SK-N-SH (cell line): ENCODE data around the gene GAL3ST3. TPM values are rescaled to one million over a fixed set of nuclear protein-coding genes. Genes with fewer than 3 reads are reported as not detected.

ENCODE experiments used
- CTCF ChIA-PET: fragments of 300-600, 350-600 bp; formaldehyde crosslinking; extraction: SDS; loops from one replicate; lab custom pipeline; 2021; lab: Yijun Ruan, JAX
- POLR2A ChIA-PET: fragments of 350-600 bp; sonication (Branson Sonifier 250); formaldehyde crosslinking; extraction: SDS; loops from one replicate; lab custom pipeline; 2020; ENCODE audit warnings: antibody characterized with exemption, inconsistent platforms; lab: Yijun Ruan, JAX
- DNase-seq: peaks from one replicate; pipeline ENCODE4 v3.0.0; 2012
- H2AFZ ChIP-seq: fragments of 200-600 bp; sonication (generic); 2 replicates; pipeline ENCODE4 v1.8.1; 2016; ENCODE audit warnings: antibody characterized with exemption, mild to moderate bottlenecking, low read depth
- H3F3A ChIP-seq: fragments of 200-600 bp; sonication (generic); replicated peaks from 2 replicates; pipeline ENCODE3; 2016; ENCODE audit warnings: antibody characterized with exemption, mild to moderate bottlenecking; ENCODE audit not compliant: insufficient read depth
- H3K27ac ChIP-seq, 2 experiments: fragments of 200-500 bp in 1 of 2; fragments of 200-600 bp in 1 of 2; sonication (Bioruptor generic) in 1 of 2; sonication (generic), shearing (Covaris generic) in 1 of 2; 2 replicates each; pipeline versions ENCODE4 v1.5.1 to v1.6.1; 2014 to 2016; ENCODE audit warnings: low read depth in 2 of 2, inconsistent platforms in 1 of 2, low read length in 1 of 2, mild to moderate bottlenecking in 1 of 2, mixed read lengths in 1 of 2
- H3K27me3 ChIP-seq: fragments of 200-600 bp; sonication (generic), shearing (Covaris generic); 2 replicates; pipeline ENCODE4 v1.6.1; 2016; ENCODE audit warnings: mixed run types; ENCODE audit not compliant: insufficient read depth
- H3K36me3 ChIP-seq, 2 experiments: fragments of 200-500 bp in 1 of 2; fragments of 200-600 bp in 1 of 2; sonication (Bioruptor generic) in 1 of 2; sonication (generic) in 1 of 2; replicated peaks in 1 of 2; 2 replicates each; pipeline versions ENCODE3 to v1.5.1; 2014 to 2016; ENCODE audit warnings: low read length in 1 of 2, mild to moderate bottlenecking in 1 of 2; ENCODE audit not compliant: insufficient read depth in 2 of 2, control insufficient read depth in 1 of 2
- H3K4me1 ChIP-seq, 2 experiments: fragments of 200-500 bp in 1 of 2; fragments of 200-600 bp in 1 of 2; sonication (Bioruptor generic) in 1 of 2; sonication (generic), shearing (Covaris generic) in 1 of 2; 2 replicates each; pipeline versions ENCODE4 v1.5.1 to v1.6.1; 2014 to 2016; ENCODE audit warnings: low read depth in 1 of 2, low read length in 1 of 2, mixed run types in 1 of 2; ENCODE audit not compliant: insufficient read depth in 2 of 2, control insufficient read depth in 1 of 2
- H3K4me2 ChIP-seq: fragments of 200-600 bp; sonication (generic), shearing (Covaris generic); 2 replicates; pipeline ENCODE4 v1.6.1; 2017; ENCODE audit warnings: mixed run types
- H3K4me3 ChIP-seq, 2 experiments: fragments of 200-500 bp in 1 of 2; fragments of 200-600 bp in 1 of 2; sonication (Bioruptor generic) in 1 of 2; sonication (generic), shearing (Covaris generic) in 1 of 2; 2 replicates each; pipeline versions ENCODE4 v1.5.1 to v1.8.1; 2014 to 2016; ENCODE audit warnings: low read depth in 2 of 2, inconsistent platforms in 1 of 2, low read length in 1 of 2, mild to moderate bottlenecking in 1 of 2, mixed read lengths in 1 of 2, moderate library complexity in 1 of 2
- H3K79me2 ChIP-seq: fragments of 200-600 bp; sonication (generic); 2 replicates; pipeline ENCODE4 v1.8.1; 2017; ENCODE audit warnings: mild to moderate bottlenecking; ENCODE audit not compliant: insufficient read depth
- H3K9ac ChIP-seq: fragments of 200-600 bp; sonication (generic); 2 replicates; pipeline ENCODE4 v1.6.1; 2017; ENCODE audit warnings: mixed run types
- H3K9me2 ChIP-seq: fragments of 200-600 bp; sonication (generic); 2 replicates; pipeline ENCODE4 v1.6.1; 2017; ENCODE audit warnings: mixed run types
- H3K9me3 ChIP-seq: fragments of 200-600 bp; sonication (generic); 2 replicates; pipeline ENCODE4 v1.6.1; 2017; ENCODE audit warnings: mixed run types, mild to moderate bottlenecking, moderate library complexity
- H4K20me1 ChIP-seq: fragments of 200-600 bp; sonication (generic); 2 replicates; pipeline ENCODE4 v1.6.1; 2017; ENCODE audit warnings: mild to moderate bottlenecking, mixed run types; ENCODE audit not compliant: insufficient read depth
- CHD2 ChIP-seq: fragments of 150-350 bp; IDR thresholded peaks from 2 replicates; pipeline ENCODE4 v1.6.1; 2018; ENCODE audit warnings: low read length; ENCODE audit not compliant: partially characterized antibody
- ELF1 ChIP-seq: IDR thresholded peaks from 2 replicates; pipeline ENCODE4 v1.4.0; 2012
- EP300 ChIP-seq, 2 experiments: IDR thresholded peaks; 2 replicates each; pipeline versions ENCODE4 v1.4.0 to v1.6.1; 2012; ENCODE audit warnings: borderline replicate concordance in 1 of 2, low read depth in 1 of 2, low read length in 1 of 2
- FOSL2 ChIP-seq: IDR thresholded peaks from 2 replicates; pipeline ENCODE4 v1.4.0; 2012; ENCODE audit warnings: low read depth, mild to moderate bottlenecking, moderate library complexity, borderline replicate concordance
- FOXJ3 ChIP-seq: sonication (generic); formaldehyde crosslinking; IDR thresholded peaks from 2 replicates; pipeline ENCODE4 v1.5.1; 2020; ENCODE audit warnings: mild to moderate bottlenecking, missing genetic modification reagents
- FOXM1 ChIP-seq: IDR thresholded peaks from 2 replicates; pipeline ENCODE4 v1.4.0; 2012; ENCODE audit warnings: low read depth, mild to moderate bottlenecking
- GABPA ChIP-seq: IDR thresholded peaks from 2 replicates; pipeline ENCODE4 v1.4.0; 2012; ENCODE audit warnings: low read depth, mild to moderate bottlenecking
- GATA2 ChIP-seq: sonication (generic); formaldehyde crosslinking; IDR thresholded peaks from 2 replicates; pipeline ENCODE4 v1.5.0; 2020; ENCODE audit warnings: mild to moderate bottlenecking, missing genetic modification reagents
- JUND ChIP-seq: IDR thresholded peaks from 2 replicates; pipeline ENCODE4 v1.4.0; 2012
- MAX ChIP-seq: IDR thresholded peaks from 2 replicates; pipeline ENCODE4 v1.4.0; 2012; ENCODE audit warnings: low read depth
- MXI1 ChIP-seq: IDR thresholded peaks from 2 replicates; pipeline ENCODE4 v1.6.1; 2012; ENCODE audit warnings: mild to moderate bottlenecking, low read depth, low read length, improper control_type of control experiment
- NFIC ChIP-seq: IDR thresholded peaks from 2 replicates; pipeline ENCODE4 v1.4.0; 2012; ENCODE audit warnings: borderline replicate concordance
- NRF1 ChIP-seq: IDR thresholded peaks from 2 replicates; pipeline ENCODE4 v1.6.1; 2012; ENCODE audit warnings: low read depth, mild to moderate bottlenecking, low read length
- PBX3 ChIP-seq: IDR thresholded peaks from 2 replicates; pipeline ENCODE4; 2012
- POLR2AphosphoS5 ChIP-seq: IDR thresholded peaks from 2 replicates; pipeline ENCODE4 v1.6.1; 2012; ENCODE audit warnings: low read depth, low read length
- RAD21 ChIP-seq: IDR thresholded peaks from 2 replicates; pipeline ENCODE4 v1.6.1; 2012; ENCODE audit warnings: mild to moderate bottlenecking, low read length
- RCOR1 ChIP-seq: fragments of 150-350 bp; IDR thresholded peaks from 2 replicates; pipeline ENCODE4 v1.6.1; 2017; ENCODE audit warnings: antibody characterized with exemption, low read length
- SMC3 ChIP-seq: IDR thresholded peaks from 2 replicates; pipeline ENCODE4 v1.6.1; 2012; ENCODE audit warnings: low read depth, low read length, improper control_type of control experiment
- TAF1 ChIP-seq: IDR thresholded peaks from 2 replicates; pipeline ENCODE4 v1.6.1; 2012; ENCODE audit warnings: low read depth, mild to moderate bottlenecking, low read length, moderate library complexity, borderline replicate concordance
- TCF12 ChIP-seq: IDR thresholded peaks from 2 replicates; pipeline ENCODE4 v1.4.0; 2012
- TEAD4 ChIP-seq: IDR thresholded peaks from 2 replicates; pipeline ENCODE4 v1.4.0; 2012; ENCODE audit warnings: mild to moderate bottlenecking, borderline replicate concordance; ENCODE audit not compliant: insufficient read depth
- USF1 ChIP-seq: IDR thresholded peaks from 2 replicates; pipeline ENCODE4 v1.4.0; 2012; ENCODE audit warnings: low read depth, borderline replicate concordance
- USF2 ChIP-seq: fragments of 150-350 bp; IDR thresholded peaks from 2 replicates; pipeline ENCODE4 v1.6.1; 2017; ENCODE audit warnings: antibody characterized with exemption, low read length, low read depth, borderline replicate concordance
- ZBTB33 ChIP-seq: IDR thresholded peaks from 2 replicates; pipeline ENCODE4 v1.4.0; 2012; ENCODE audit warnings: low read depth, borderline replicate concordance
- WGBS: methylation state at CpG from one replicate; pipeline ENCODE4 v1.1.6; 2017; ENCODE audit warnings: low lambda C conversion rate; 5-methylcytosine and 5-hydroxymethylcytosine counted together
- polyA plus RNA-seq, 3 experiments: library from polyadenylated mRNA; depleted of rRNA; stranded (reverse); fragments of >200 nt; gene quantifications; 2 replicates each; pipeline ENCODE4 v1.2.3, GENCODE V29; 2012

Gene GAL3ST3
- polyA plus RNA-seq, 1 of the 3 experiments (the other 2 are of a cell fraction), result 3.2 TPM

- no peak for TF ChIP-seq USF1
Measured at GRCh38 chr11:66015936-66016792, 32.8 kb downstream of the GAL3ST3 start (continued).

GRCh38 chr11:66015454-66015881 is 33.5 kb downstream of the GAL3ST3 start:
- Histone ChIP-seq H3K27ac (peak overlapping the region; percentile 73 to 92), H3K9me2 (no peaks in the 10 kb centered on the region), H3K27me3 (no peaks in the 10 kb centered on the region), H3K4me3 (no peak overlapping the region), H3K79me2 (peaks cover 35% of the 10 kb centered on the region; the same call in 1 of the 2 replicates), H3K4me1 (peaks cover 15 to 33% of the 10 kb centered on the region in 2 experiments; a peak in 3 of 4 replicates), H3K9ac (peak overlapping the region; percentile 71), H3K4me2 (peak overlapping the region; percentile 74), H4K20me1 (no peaks in the 10 kb centered on the region), H2AFZ (peak overlapping the region; percentile 35), H3K36me3 (no peaks in the 10 kb centered on the region), H3F3A (peaks cover 30% of the 10 kb centered on the region), H3K9me3 (no peaks in the 10 kb centered on the region)
- ChIA-PET CTCF (interaction anchor here (1.1 kb wide), 1 partner anchor 30 kb away, joined by 3 read pairs; no protein-coding TSS in a partner anchor), POLR2A (no interaction called here)
- DNase-seq, result no peak
- WGBS, result no CpG with 5 or more reads among the region's 7 CpGs
- TF ChIP-seq TAF1 (no peak), EP300 (IDR thresholded peaks at IDR 0.05; ENCODE audit: borderline replicate concordance in 1 of 2, low read depth in 1 of 2, low read length in 1 of 2) (peak in 1 of 2 experiments; percentile 86; a peak in 1 of 4 replicates), MXI1 (no peak), RAD21 (no peak), ZBTB33 (0 out of 2 replicates have a peak, but pooled peaks have one; percentile 14), USF2 (no peak), FOSL2 (peak; percentile 78), PBX3 (peak; percentile 74), POLR2AphosphoS5 (0 out of 2 replicates have a peak, but pooled peaks have one; percentile 22), GABPA (peak; percentile 46; the same call in 1 of the 2 replicates), ELF1 (no peak), TEAD4 (peak; percentile 92), GATA2 (CRISPR knock-in tag) (no peak), NFIC (peak; percentile 95), RCOR1 (no peak), MAX (peak; percentile 76; the same call in 1 of the 2 replicates), JUND (peak; percentile 82), NRF1 (no peak), CHD2 (no peak), FOXM1 (no peak), TCF12 (peak; percentile 92), FOXJ3 (CRISPR knock-in tag) (no peak), SMC3 (no peak)
